ENCODE results near the gene TACO1.

Gene TACO1

GRCh38 chr17:63601439-63602371 lies 1.0 kb downstream of the TACO1 start:
- DNase-seq (ENCODE audit: low read depth): no peak

GRCh38 chr17:63609816-63610573 lies 9.3 kb downstream of the TACO1 start:
- no peak for DNase-seq (ENCODE audit: low read depth)

GRCh38 chr17:63610854-63611253 lies 10.2 kb downstream of the TACO1 start:
- DNase-seq (ENCODE audit: low read depth): no peak

GRCh38 chr17:63611354-63611753 lies 10.7 kb downstream of the TACO1 start:
- DNase-seq (ENCODE audit: low read depth): no peak

GRCh38 chr17:63613663-63614062 lies 13.0 kb downstream of the TACO1 start:
- DNase-seq (ENCODE audit: low read depth): no peak

- no peak for DNase-seq (ENCODE audit: low read depth)
Observed at GRCh38 chr17:63621229-63621683, 20.6 kb downstream of the TACO1 start.

GRCh38 chr17:63621684-63622573 lies 21.2 kb downstream of the TACO1 start, which contains the start of gene MAP3K3:
TSS of gene MAP3K3 (plus strand) at chr17:63622417. CDS start at chr17:63622760, 343 bp downstream.
- peak; percentile 90 for DNase-seq (ENCODE audit: low read depth)

- DNase-seq (ENCODE audit: low read depth): peak; percentile 44
Observed at GRCh38 chr17:63622574-63623390, 22.1 kb downstream of the TACO1 start.

- no peak for DNase-seq (ENCODE audit: low read depth)
Observed at GRCh38 chr17:63623786-63624530, 23.3 kb downstream of the TACO1 start.

- no peak for DNase-seq (ENCODE audit: low read depth)
Observed at GRCh38 chr17:63624531-63624880, 23.8 kb downstream of the TACO1 start.

- DNase-seq (ENCODE audit: low read depth): no peak
Observed at GRCh38 chr17:63626551-63627180, 26.0 kb downstream of the TACO1 start.

- no peak for DNase-seq (ENCODE audit: low read depth)
Observed at GRCh38 chr17:63629627-63630026, 28.9 kb downstream of the TACO1 start.

- DNase-seq (ENCODE audit: low read depth): no peak
Observed at GRCh38 chr17:63631062-63631461, 30.4 kb downstream of the TACO1 start.

- no peak for DNase-seq (ENCODE audit: low read depth)
Observed at GRCh38 chr17:63631626-63632025, 30.9 kb downstream of the TACO1 start.

GRCh38 chr17:63633742-63634141 lies 33.0 kb downstream of the TACO1 start:
- no peak for DNase-seq (ENCODE audit: low read depth)

GRCh38 chr17:63634163-63634562 lies 33.5 kb downstream of the TACO1 start:
- no peak for DNase-seq (ENCODE audit: low read depth)

GRCh38 chr17:63634816-63635215 lies 34.1 kb downstream of the TACO1 start:
- no peak for DNase-seq (ENCODE audit: low read depth)

- DNase-seq (ENCODE audit: low read depth): no peak
Observed at GRCh38 chr17:63635290-63635689, 34.6 kb downstream of the TACO1 start.

GRCh38 chr17:63635787-63636186 lies 35.1 kb downstream of the TACO1 start:
- no peak for DNase-seq (ENCODE audit: low read depth)

GRCh38 chr17:63639125-63639524 lies 38.4 kb downstream of the TACO1 start:
- no peak for DNase-seq (ENCODE audit: low read depth)
